K562 (cell line): Measurements from ENCODE around the gene MSRB3. TPM values are rescaled to one million over a fixed set of nuclear protein-coding genes. Genes with fewer than 3 reads are reported as not detected.

Source experiments
- ATAC-seq: fragments of 200-7000 bp; cut with Tn5 transposase; 3 replicates; pipeline ENCODE4 v1.9.1; 2020; ENCODE audit warnings: moderate library complexity
- BruUV-seq: library from RNA; stranded (reverse); fragments of 400-500 nt; replicated peaks from 2 replicates; lab custom pipeline; 2021; lab: Mats Ljungman, UMichigan
- CTCF ChIA-PET: fragments of 300-600 bp; formaldehyde crosslinking; extraction: SDS; loops from one replicate; lab custom pipeline; 2021; ENCODE audit warnings: low intra/inter-chr PET ratio; lab: Yijun Ruan, JAX
- POLR2A ChIA-PET: fragments of 300-600, 350-650 bp; sonication (Branson Sonifier 250); formaldehyde crosslinking; extraction: SDS; loops from one replicate; lab custom pipeline; 2021; ENCODE audit warnings: antibody characterized with exemption, inconsistent platforms; lab: Yijun Ruan, JAX
- DNase-seq, 4 experiments: peaks; one replicate each; pipeline versions ENCODE4 v3.0.0 to v3.0.0-alpha.2; 2011 to 2018; ENCODE audit warnings: low spot score in 3 of 4, mixed read lengths in 3 of 4; ENCODE audit errors: extremely low read depth in 1 of 4
- FAIRE-seq: peaks from 2 replicates; lab custom pipeline; 2011; peaks lifted over from hg19 to GRCh38; lab: Jason Lieb, UNC
- H2AFZ ChIP-seq: 2 replicates; pipeline ENCODE4 v1.6.0; 2011; ENCODE audit warnings: low read depth, low read length, control low read depth, inconsistent platforms
- H3K27ac ChIP-seq: fragments of 200-600 bp; 3 replicates; pipeline ENCODE4 v1.8.0; 2011; ENCODE audit warnings: low read depth, mild to moderate bottlenecking, control low read depth, inconsistent platforms, low read length, moderate library complexity, mixed read lengths; ENCODE audit errors: extremely low read depth
- H3K27me3 ChIP-seq, 2 experiments: fragments of 300-600 bp in 1 of 2; 2 replicates in 1 of 2; 3 replicates in 1 of 2; pipeline versions ENCODE4 v1.6.0 to v1.8.0; 2011; ENCODE audit warnings: inconsistent platforms in 2 of 2, low read length in 2 of 2, mild to moderate bottlenecking in 1 of 2, mixed read lengths in 1 of 2, moderate library complexity in 1 of 2; ENCODE audit not compliant: control insufficient read depth in 2 of 2, insufficient read depth in 2 of 2
- H3K36me3 ChIP-seq: fragments of 300-600 bp; 3 replicates; pipeline ENCODE4 v1.8.0; 2011; ENCODE audit warnings: mild to moderate bottlenecking, low read length, inconsistent platforms; ENCODE audit not compliant: control insufficient read depth, insufficient read depth
- H3K4me1 ChIP-seq, 2 experiments: fragments of 200-600 bp in 1 of 2; replicated peaks in 1 of 2; 2 replicates in 1 of 2; 3 replicates in 1 of 2; pipeline versions ENCODE4 v1.5.1 to v1.8.0; 2011; ENCODE audit warnings: inconsistent platforms in 2 of 2, low read length in 2 of 2, mild to moderate bottlenecking in 1 of 2, mixed read lengths in 1 of 2, moderate library complexity in 1 of 2; ENCODE audit not compliant: control insufficient read depth in 2 of 2, insufficient read depth in 2 of 2
- H3K4me2 ChIP-seq: 2 replicates; pipeline ENCODE4 v1.6.1; 2011; ENCODE audit warnings: low read length, control low read depth, inconsistent platforms, mixed read lengths; ENCODE audit not compliant: insufficient read depth
- H3K4me3 ChIP-seq: fragments of 200-600 bp; sonication (generic), shearing (Covaris generic); 2 replicates; pipeline ENCODE4 v1.5.1; 2016; ENCODE audit warnings: control low read depth, inconsistent platforms
- H3K79me2 ChIP-seq: fragments of 200-600 bp; 3 replicates; pipeline ENCODE4 v1.8.0; 2011; ENCODE audit warnings: low read length, inconsistent platforms; ENCODE audit not compliant: control insufficient read depth, insufficient read depth
- H3K9ac ChIP-seq, 2 experiments: 2 replicates each; pipeline versions ENCODE4 v1.6.0 to v1.6.1; 2011; ENCODE audit warnings: low read depth in 2 of 2, low read length in 2 of 2, control low read depth in 1 of 2, inconsistent platforms in 1 of 2, mild to moderate bottlenecking in 1 of 2, mixed read lengths in 1 of 2; ENCODE audit not compliant: insufficient read depth in 1 of 2
- H3K9me1 ChIP-seq: one replicate; pipeline ENCODE4 v1.6.0; 2011; ENCODE audit warnings: inconsistent platforms, mild to moderate bottlenecking, low read length, moderate library complexity; ENCODE audit not compliant: control insufficient read depth, insufficient read depth
- H3K9me3 ChIP-seq: replicated peaks from 2 replicates; pipeline ENCODE4 v1.5.1; 2011; ENCODE audit warnings: low read depth, low read length, inconsistent platforms; ENCODE audit not compliant: control insufficient read depth, insufficient read depth
- H4K20me1 ChIP-seq: replicated peaks from 2 replicates; pipeline ENCODE4 v1.6.1; 2011; ENCODE audit warnings: low read length, inconsistent platforms, mixed read lengths; ENCODE audit not compliant: control insufficient read depth, insufficient read depth
- HEY1 ChIP-seq: fragments of 250-450 bp; sonication (Bioruptor Pico); IDR thresholded peaks from 2 replicates; pipeline ENCODE4 v1.5.0; 2020; ENCODE audit warnings: mild to moderate bottlenecking, moderate library complexity, borderline replicate concordance
- SMARCB1 ChIP-seq: IDR thresholded peaks from 2 replicates; pipeline ENCODE4 v1.6.1; 2011; ENCODE audit warnings: improper control_type of control experiment, low read depth; ENCODE audit not compliant: insufficient read length
- SP1 ChIP-seq: sonication (generic); formaldehyde crosslinking; IDR thresholded peaks from 2 replicates; pipeline ENCODE4 v1.8.1; 2022; ENCODE audit warnings: mild to moderate bottlenecking, missing genetic modification reagents
- ZNF76 ChIP-seq: fragments of 250-450 bp; sonication (Bioruptor Pico); IDR thresholded peaks from 2 replicates; pipeline ENCODE4 v1.4.0; 2020; ENCODE audit warnings: mild to moderate bottlenecking, moderate library complexity, borderline replicate concordance
- WGBS: fragments of 100-300 bp; shearing (Covaris generic); methylation state at CpG from one replicate; pipeline ENCODE4 v1.1.6; 2016; ENCODE audit warnings: low coverage, mixed read lengths; ENCODE audit not compliant: insufficient coverage; ENCODE audit errors: missing lambda C conversion rate; 5-methylcytosine and 5-hydroxymethylcytosine counted together
- in situ Hi-C: fragments of 300-500 bp; cut with MboI; formaldehyde crosslinking; loops from 4 replicates; pipeline ENCODE4 v1.15.0; 2018; ENCODE audit warnings: inconsistent platforms, mixed read lengths
- intact Hi-C: fragments of 100-400 bp; cut with micrococcal nuclease; formaldehyde crosslinking; loops from 2 replicates; pipeline ENCODE4 v1.14.2; 2022
- polyA plus RNA-seq, 8 experiments: library from polyadenylated mRNA; depleted of rRNA in 4 of 8; stranded (reverse) in 5 of 8; unstranded in 3 of 8; fragments of >200 nt; fragmentation: Nextera tagmentation in 2 of 8; fragmentation: Illumina TruSeq in 1 of 8; extraction: Ambion mirVana in 2 of 8; extraction: Trizol in 1 of 8; gene quantifications; 2 replicates each; pipeline versions ENCODE4 v1.2.1 to v1.2.3, GENCODE V29; 2011 to 2014; ENCODE audit warnings: inconsistent platforms in 1 of 8, missing spikeins in 1 of 8
- total RNA-seq, 7 experiments: library from RNA; depleted of rRNA in 6 of 7; stranded (reverse); fragments of >200 nt in 6 of 7; fragmentation: Illumina TruSeq in 2 of 7; extraction: Trizol in 2 of 7; gene quantifications; 2 replicates each; pipeline versions ENCODE4 v1.2.1 to v1.2.3, GENCODE V29; 2011 to 2021; ENCODE audit warnings: low replicate concordance in 1 of 7
- TF ChIP-seq, protein P1 (sequence below), 2 experiments: fragments of 250-450 bp in 1 of 2; fragments of 450-650 bp in 1 of 2; sonication (Bioruptor Pico) in 1 of 2; IDR thresholded peaks; 2 replicates each; pipeline versions ENCODE4 v1.6.1 to v1.8.0; 2016 to 2021; ENCODE audit warnings: mild to moderate bottlenecking in 2 of 2, moderate library complexity in 2 of 2, missing compliant biosample characterization in 1 of 2, missing genetic modification characterization in 1 of 2
- TF ChIP-seq, protein P2 (sequence below): IDR thresholded peaks from 3 replicates; pipeline ENCODE4 v1.6.1; 2011; ENCODE audit warnings: borderline replicate concordance, mild to moderate bottlenecking, moderate library complexity; ENCODE audit not compliant: insufficient read length; ENCODE audit errors: extremely low read depth
- TF ChIP-seq, protein P3 (sequence below), 2 experiments: fragments of 450-650 bp in 1 of 2; sonication (generic) in 1 of 2; formaldehyde crosslinking in 1 of 2; IDR thresholded peaks; 2 replicates each; pipeline versions ENCODE4 v1.7.1 to v1.9.0; 2016 to 2022; ENCODE audit warnings: inconsistent platforms in 1 of 2, mild to moderate bottlenecking in 1 of 2, missing genetic modification reagents in 1 of 2

The MSRB3 gene
- total and polyA plus RNA-seq, 9 of the 15 experiments (the other 6 are each of a cell fraction or from before 2014, with no cell fraction given): 0.04 TPM; not detected in 8

- TF ChIP-seq, protein P1, sequence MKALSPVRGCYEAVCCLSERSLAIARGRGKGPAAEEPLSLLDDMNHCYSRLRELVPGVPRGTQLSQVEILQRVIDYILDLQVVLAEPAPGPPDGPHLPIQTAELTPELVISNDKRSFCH (CRISPR knock-in tag; IDR thresholded peaks at IDR 0.05): no peak
- TF ChIP-seq, protein P1 (tag; IDR thresholded peaks at IDR 0.05): no peak
- TF ChIP-seq, protein P2, sequence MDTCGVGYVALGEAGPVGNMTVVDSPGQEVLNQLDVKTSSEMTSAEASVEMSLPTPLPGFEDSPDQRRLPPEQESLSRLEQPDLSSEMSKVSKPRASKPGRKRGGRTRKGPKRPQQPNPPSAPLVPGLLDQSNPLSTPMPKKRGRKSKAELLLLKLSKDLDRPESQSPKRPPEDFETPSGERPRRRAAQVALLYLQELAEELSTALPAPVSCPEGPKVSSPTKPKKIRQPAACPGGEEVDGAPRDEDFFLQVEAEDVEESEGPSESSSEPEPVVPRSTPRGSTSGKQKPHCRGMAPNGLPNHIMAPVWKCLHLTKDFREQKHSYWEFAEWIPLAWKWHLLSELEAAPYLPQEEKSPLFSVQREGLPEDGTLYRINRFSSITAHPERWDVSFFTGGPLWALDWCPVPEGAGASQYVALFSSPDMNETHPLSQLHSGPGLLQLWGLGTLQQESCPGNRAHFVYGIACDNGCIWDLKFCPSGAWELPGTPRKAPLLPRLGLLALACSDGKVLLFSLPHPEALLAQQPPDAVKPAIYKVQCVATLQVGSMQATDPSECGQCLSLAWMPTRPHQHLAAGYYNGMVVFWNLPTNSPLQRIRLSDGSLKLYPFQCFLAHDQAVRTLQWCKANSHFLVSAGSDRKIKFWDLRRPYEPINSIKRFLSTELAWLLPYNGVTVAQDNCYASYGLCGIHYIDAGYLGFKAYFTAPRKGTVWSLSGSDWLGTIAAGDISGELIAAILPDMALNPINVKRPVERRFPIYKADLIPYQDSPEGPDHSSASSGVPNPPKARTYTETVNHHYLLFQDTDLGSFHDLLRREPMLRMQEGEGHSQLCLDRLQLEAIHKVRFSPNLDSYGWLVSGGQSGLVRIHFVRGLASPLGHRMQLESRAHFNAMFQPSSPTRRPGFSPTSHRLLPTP: no peak
- no peak for TF ChIP-seq SP1
- TF ChIP-seq, all 486 proteins: peak for 0
Observed at GRCh38 chr12:65307169-65307501, 28.7 kb downstream of the MSRB3 start (continued).

DNA sequence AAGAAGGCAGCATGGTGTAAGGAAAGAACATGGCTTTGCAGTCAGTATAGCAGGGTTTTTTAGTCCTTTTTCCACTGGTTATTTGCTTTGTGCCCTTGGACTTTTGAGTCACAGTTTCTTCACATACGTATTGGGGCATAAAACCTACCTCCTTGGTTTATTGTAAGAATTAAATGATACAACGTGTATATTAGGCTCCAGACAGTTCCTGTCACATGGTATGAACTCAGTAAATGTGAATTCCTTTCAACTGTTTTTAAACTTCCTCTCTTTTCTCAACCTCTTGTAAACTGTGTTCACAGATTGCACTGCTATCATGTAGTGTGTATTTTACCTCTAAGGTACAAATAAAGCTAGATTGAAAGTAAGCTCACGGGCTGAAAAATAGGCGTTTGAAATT lies 29.5 kb downstream of the MSRB3 start:
- H3K79me2 ChIP-seq: no peaks in the 10 kb centered on the region
- no peaks in the 10 kb centered on the region for H3K9me3 ChIP-seq
- H3K4me3 ChIP-seq: no peak overlapping the region
- no peak overlapping the region for H3K9ac ChIP-seq
- no peak overlapping the region for H3K27ac ChIP-seq
- no peaks in the 10 kb centered on the region for H3K27me3 ChIP-seq
- FAIRE-seq (no peak), DNase-seq (no peak), ATAC-seq (no peak)
- H3K36me3 ChIP-seq: no peaks in the 10 kb centered on the region
- 0% methylated on average over 4 of the region's 4 CpGs for WGBS
- H3K9me1 ChIP-seq: no peaks in the 10 kb centered on the region
- TF ChIP-seq, protein P3, sequence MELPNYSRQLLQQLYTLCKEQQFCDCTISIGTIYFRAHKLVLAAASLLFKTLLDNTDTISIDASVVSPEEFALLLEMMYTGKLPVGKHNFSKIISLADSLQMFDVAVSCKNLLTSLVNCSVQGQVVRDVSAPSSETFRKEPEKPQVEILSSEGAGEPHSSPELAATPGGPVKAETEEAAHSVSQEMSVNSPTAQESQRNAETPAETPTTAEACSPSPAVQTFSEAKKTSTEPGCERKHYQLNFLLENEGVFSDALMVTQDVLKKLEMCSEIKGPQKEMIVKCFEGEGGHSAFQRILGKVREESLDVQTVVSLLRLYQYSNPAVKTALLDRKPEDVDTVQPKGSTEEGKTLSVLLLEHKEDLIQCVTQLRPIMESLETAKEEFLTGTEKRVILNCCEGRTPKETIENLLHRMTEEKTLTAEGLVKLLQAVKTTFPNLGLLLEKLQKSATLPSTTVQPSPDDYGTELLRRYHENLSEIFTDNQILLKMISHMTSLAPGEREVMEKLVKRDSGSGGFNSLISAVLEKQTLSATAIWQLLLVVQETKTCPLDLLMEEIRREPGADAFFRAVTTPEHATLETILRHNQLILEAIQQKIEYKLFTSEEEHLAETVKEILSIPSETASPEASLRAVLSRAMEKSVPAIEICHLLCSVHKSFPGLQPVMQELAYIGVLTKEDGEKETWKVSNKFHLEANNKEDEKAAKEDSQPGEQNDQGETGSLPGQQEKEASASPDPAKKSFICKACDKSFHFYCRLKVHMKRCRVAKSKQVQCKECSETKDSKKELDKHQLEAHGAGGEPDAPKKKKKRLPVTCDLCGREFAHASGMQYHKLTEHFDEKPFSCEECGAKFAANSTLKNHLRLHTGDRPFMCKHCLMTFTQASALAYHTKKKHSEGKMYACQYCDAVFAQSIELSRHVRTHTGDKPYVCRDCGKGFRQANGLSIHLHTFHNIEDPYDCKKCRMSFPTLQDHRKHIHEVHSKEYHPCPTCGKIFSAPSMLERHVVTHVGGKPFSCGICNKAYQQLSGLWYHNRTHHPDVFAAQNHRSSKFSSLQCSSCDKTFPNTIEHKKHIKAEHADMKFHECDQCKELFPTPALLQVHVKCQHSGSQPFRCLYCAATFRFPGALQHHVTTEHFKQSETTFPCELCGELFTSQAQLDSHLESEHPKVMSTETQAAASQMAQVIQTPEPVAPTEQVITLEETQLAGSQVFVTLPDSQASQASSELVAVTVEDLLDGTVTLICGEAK (IDR thresholded peaks at IDR 0.05): peak; percentile 32; the same call in 1 of the 2 replicates
- TF ChIP-seq, protein P3 (CRISPR knock-in tag; IDR thresholded peaks at IDR 0.05): no peak
- TF ChIP-seq SMARCB1: no peak
- TF ChIP-seq ZNF76: no peak
- TF ChIP-seq HEY1 (CRISPR knock-in tag): no peak
- ChIA-PET POLR2A (no interaction called here), CTCF (no interaction called here)
- no peak overlapping the region for H2AFZ ChIP-seq
- H3K4me1 ChIP-seq: no peaks in the 10 kb centered on the region
- no TSS peak for BruUV-seq
- intact Hi-C loops (loop anchor here (5.0 to 10.0 kb wide), 2 partner anchors 677 to 799 kb away; no protein-coding TSS in a partner anchor), in situ Hi-C loops (loop anchor here (10.0 to 25.0 kb wide), 2 partner anchors 777 to 1104 kb away; no protein-coding TSS in a partner anchor)
- no peaks in the 10 kb centered on the region for H4K20me1 ChIP-seq
- H3K4me2 ChIP-seq: no peak overlapping the region
